Calu3 (cell line): ENCODE results near the gene FARP1. TPM values are rescaled to one million over a fixed set of nuclear protein-coding genes. Genes with fewer than 3 reads are reported as not detected.
A peak's percentile ranks its signal among the peaks of the same experiment; 100 is the strongest.

Experiments
- BruUV-seq: library from RNA; stranded (reverse); fragments of 400-500 nt; replicated peaks from 2 replicates; lab custom pipeline; 2021; lab: Mats Ljungman, UMichigan
- CTCF ChIA-PET: fragments of 300-600 bp; sonication (Branson Sonifier 250); formaldehyde crosslinking; loops from one replicate; lab custom pipeline; 2022; ENCODE audit warnings: antibody characterized with exemption; lab: Charles Lee
- DNase-seq: peaks from one replicate; pipeline ENCODE4 v3.0.0; 2022
- H3K27ac Mint-ChIP-seq: one replicate; pipeline ENCODE4 v1.8.0; 2022; ENCODE audit warnings: mixed read lengths; ENCODE audit not compliant: unreplicated experiment
- H3K27me3 Mint-ChIP-seq: one replicate; pipeline ENCODE4 v1.8.0; 2022; ENCODE audit warnings: mixed read lengths; ENCODE audit not compliant: unreplicated experiment
- H3K36me3 Mint-ChIP-seq: one replicate; pipeline ENCODE4 v1.8.0; 2022; ENCODE audit warnings: mild to moderate bottlenecking, moderate library complexity, mixed read lengths; ENCODE audit not compliant: insufficient read depth, unreplicated experiment
- H3K4me1 Mint-ChIP-seq: one replicate; pipeline ENCODE4 v1.8.0; 2022; ENCODE audit warnings: mild to moderate bottlenecking, low read depth, mixed read lengths; ENCODE audit not compliant: unreplicated experiment
- H3K4me3 Mint-ChIP-seq: one replicate; pipeline ENCODE4 v1.8.0; 2022; ENCODE audit warnings: mild to moderate bottlenecking, low read depth, moderate library complexity, mixed read lengths; ENCODE audit not compliant: unreplicated experiment
- H3K9me3 Mint-ChIP-seq: one replicate; pipeline ENCODE4 v1.8.0; 2022; ENCODE audit warnings: low read depth, mixed read lengths; ENCODE audit not compliant: unreplicated experiment
- CTCF ChIP-seq: fragments of 200-600 bp; IDR thresholded peaks from one replicate; pipeline ENCODE4 v1.8.0; 2022; ENCODE audit warnings: antibody characterized with exemption; ENCODE audit not compliant: unreplicated experiment
- intact Hi-C: fragments of 100-400 bp; cut with micrococcal nuclease; formaldehyde crosslinking; loops from one replicate; pipeline ENCODE4 v1.10.0; 2022; ENCODE audit not compliant: unreplicated experiment
- total RNA-seq: library from RNA; stranded (reverse); gene quantifications from 2 replicates; pipeline ENCODE4 v1.2.3, GENCODE V29; 2022

Gene FARP1
- total RNA-seq, 1 experiment from 2014 or later: 47.0 TPM

GRCh38 chr13:98461486-98462240 lies 318.8 kb downstream of the FARP1 start:
- Mint-ChIP-seq H3K27ac (no peak overlapping the region), H3K36me3 (peaks cover 21% of the 10 kb centered on the region), H3K4me1 (no peaks in the 10 kb centered on the region), H3K27me3 (no peaks in the 10 kb centered on the region), H3K9me3 (no peaks in the 10 kb centered on the region), H3K4me3 (no peak overlapping the region)
- CTCF ChIA-PET: no interaction called here
- BruUV-seq: no TSS peak
- no peak for TF ChIP-seq CTCF
- DNase-seq: no peak
- intact Hi-C loops: no loop called here

GRCh38 chr13:98462241-98462882 lies 319.5 kb downstream of the FARP1 start:
- no peak for DNase-seq
- Mint-ChIP-seq H3K27ac (no peak overlapping the region), H3K4me1 (peaks cover 3% of the 10 kb centered on the region), H3K27me3 (no peaks in the 10 kb centered on the region), H3K9me3 (no peaks in the 10 kb centered on the region), H3K36me3 (peaks cover 25% of the 10 kb centered on the region), H3K4me3 (no peak overlapping the region)
- no TSS peak for BruUV-seq
- no peak for TF ChIP-seq CTCF
- CTCF ChIA-PET: no interaction called here
- intact Hi-C loops: no loop called here

GRCh38 chr13:98462946-98463345 lies 320.1 kb downstream of the FARP1 start:
- Mint-ChIP-seq H3K9me3 (no peaks in the 10 kb centered on the region), H3K4me3 (no peak overlapping the region), H3K36me3 (peaks cover 22% of the 10 kb centered on the region), H3K27me3 (no peaks in the 10 kb centered on the region), H3K4me1 (peaks cover 6% of the 10 kb centered on the region), H3K27ac (no peak overlapping the region)
- intact Hi-C loops: no loop called here
- BruUV-seq: no TSS peak
- CTCF ChIA-PET: no interaction called here
- no peak for DNase-seq
- no peak for TF ChIP-seq CTCF

- no peak overlapping the region for H3K4me3 Mint-ChIP-seq
- intact Hi-C loops: no loop called here
- CTCF ChIA-PET: interaction anchor here (0.7 kb wide), 1 partner anchor 478 kb away, joined by 4 read pairs; no protein-coding TSS in a partner anchor
- no peak for TF ChIP-seq CTCF
- no peak overlapping the region for H3K27ac Mint-ChIP-seq
- peak; percentile 34 for DNase-seq
- no peaks in the 10 kb centered on the region for H3K9me3 Mint-ChIP-seq
- peaks cover 20% of the 10 kb centered on the region for H3K36me3 Mint-ChIP-seq
- peaks cover 6% of the 10 kb centered on the region for H3K4me1 Mint-ChIP-seq
- BruUV-seq: no TSS peak
- H3K27me3 Mint-ChIP-seq: no peaks in the 10 kb centered on the region
Observed at GRCh38 chr13:98466634-98467236, 323.8 kb downstream of the FARP1 start.
